DMS153 (cell line): ENCODE measurements around the gene BECN2.
A peak's percentile ranks its signal among the peaks of the same experiment; 100 is the strongest.

Source experiments
- DNase-seq: peaks from one replicate; lab custom pipeline; 2025; lab: John Stamatoyannopoulos, UW

BECN2 gene

GRCh38 chr1:241957692-241958494 is at the start of gene BECN2:
TSS of gene BECN2 (plus strand) at chr1:241957767. CDS start at chr1:241957767, 0 bp downstream.
- DNase-seq = no peak

GRCh38 chr1:241916196-241916595 is 41.4 kb upstream of the BECN2 start:
- DNase-seq = no peak

GRCh38 chr1:241917487-241917886 is 40.1 kb upstream of the BECN2 start:
- no peak for DNase-seq

GRCh38 chr1:241918879-241919278 is 38.7 kb upstream of the BECN2 start:
- DNase-seq = no peak

GRCh38 chr1:241924080-241924808 is 33.3 kb upstream of the BECN2 start:
- no peak for DNase-seq

GRCh38 chr1:241926141-241926540 is 31.4 kb upstream of the BECN2 start:
- DNase-seq = no peak

- no peak for DNase-seq
These were observed 30.2 kb upstream of the BECN2 start for GRCh38 chr1:241927321-241927720.

GRCh38 chr1:241932845-241933244 is 24.7 kb upstream of the BECN2 start:
- no peak for DNase-seq

- peak; percentile 8 for DNase-seq
These were observed 23.2 kb upstream of the BECN2 start for GRCh38 chr1:241934201-241934848.

- no peak for DNase-seq
These were observed 22.7 kb upstream of the BECN2 start for GRCh38 chr1:241934866-241935265.

GRCh38 chr1:241939798-241940197 is 17.8 kb upstream of the BECN2 start:
- DNase-seq = no peak

- DNase-seq = no peak
These were observed 14.8 kb upstream of the BECN2 start for GRCh38 chr1:241942738-241943137.

GRCh38 chr1:241944300-241944699 is 13.3 kb upstream of the BECN2 start:
- no peak for DNase-seq

- DNase-seq = no peak
These were observed 10.2 kb upstream of the BECN2 start for GRCh38 chr1:241947354-241947753.

- DNase-seq = no peak
These were observed 7.2 kb upstream of the BECN2 start for GRCh38 chr1:241950390-241950789.

- DNase-seq = no peak
These were observed 4.6 kb downstream of the BECN2 start for GRCh38 chr1:241962153-241962552.

- DNase-seq = no peak
These were observed 6.2 kb downstream of the BECN2 start for GRCh38 chr1:241963722-241964121.

- no peak for DNase-seq
These were observed 7.1 kb downstream of the BECN2 start for GRCh38 chr1:241964550-241965282.

- DNase-seq = no peak
These were observed 11.0 kb downstream of the BECN2 start for GRCh38 chr1:241968611-241969010.

GRCh38 chr1:241972703-241973369 is 15.3 kb downstream of the BECN2 start:
- DNase-seq = no peak

GRCh38 chr1:241976229-241976628 is 18.7 kb downstream of the BECN2 start:
- DNase-seq = no peak

GRCh38 chr1:241979071-241979470 is 21.5 kb downstream of the BECN2 start:
- DNase-seq = no peak
